GM12874 (cell line): ENCODE results near the gene SHANK3.

Source experiments
- CTCF ChIP-seq: IDR thresholded peaks from 2 replicates; pipeline ENCODE4 v1.5.1; 2011; ENCODE audit warnings: low read depth, mild to moderate bottlenecking, control low read depth, low read length, moderate library complexity; ENCODE audit not compliant: insufficient read depth

Gene SHANK3

GRCh38 chr22:50691521-50691920 lies 18.9 kb downstream of the SHANK3 start:
- TF ChIP-seq CTCF = peak; percentile 37; the same call in 1 of the 2 replicates

GRCh38 chr22:50693462-50693861 lies 20.8 kb downstream of the SHANK3 start:
- TF ChIP-seq CTCF = no peak

- no peak for TF ChIP-seq CTCF
These were observed 21.5 kb downstream of the SHANK3 start for GRCh38 chr22:50694099-50694605.

- no peak for TF ChIP-seq CTCF
These were observed 22.3 kb downstream of the SHANK3 start for GRCh38 chr22:50694766-50695420.

- no peak for TF ChIP-seq CTCF
These were observed 23.0 kb downstream of the SHANK3 start for GRCh38 chr22:50695421-50696250.

- no peak for TF ChIP-seq CTCF
These were observed 23.7 kb downstream of the SHANK3 start for GRCh38 chr22:50696251-50696798.
